Spleen (tissue), 7 donors: ENCODE data around the gene EYS.

ENCODE experiments used
- CTCF ChIP-seq, 11 experiments: fragments of 200-600 bp in 7 of 11; fragments of 450-650 bp in 4 of 11; sonication (generic) in 4 of 11; IDR thresholded peaks in 8 of 11; conservative IDR thresholded peaks in 3 of 11; 1 replicate in 7 of 11; 2 replicates in 4 of 11; pipeline versions ENCODE4 v1.4.0 to v1.8.0; 2016 to 2021; ENCODE audit warnings: antibody characterized with exemption in 11 of 11, inconsistent platforms in 4 of 11, mild to moderate bottlenecking in 1 of 11
- POLR2A ChIP-seq, 3 donors: fragments of 450-650 bp; IDR thresholded peaks; one replicate each; pipeline ENCODE4 v1.5.1; 2017; ENCODE audit warnings: antibody characterized with exemption in 3 of 3, mild to moderate bottlenecking in 1 of 3
- POLR2AphosphoS5 ChIP-seq, 3 donors: sonication (generic); formaldehyde crosslinking; IDR thresholded peaks; one replicate each; pipeline ENCODE4 v1.5.1; 2017; ENCODE audit warnings: antibody characterized with exemption in 3 of 3
- donor health status: DM: no; HTN: no; CAD: no; lungs with moderate emphysema.
- donor health status: DM: no; HTN: no; CAD: no.
- donor health status: DM: no; HTN: no; CAD: no.

DNA sequence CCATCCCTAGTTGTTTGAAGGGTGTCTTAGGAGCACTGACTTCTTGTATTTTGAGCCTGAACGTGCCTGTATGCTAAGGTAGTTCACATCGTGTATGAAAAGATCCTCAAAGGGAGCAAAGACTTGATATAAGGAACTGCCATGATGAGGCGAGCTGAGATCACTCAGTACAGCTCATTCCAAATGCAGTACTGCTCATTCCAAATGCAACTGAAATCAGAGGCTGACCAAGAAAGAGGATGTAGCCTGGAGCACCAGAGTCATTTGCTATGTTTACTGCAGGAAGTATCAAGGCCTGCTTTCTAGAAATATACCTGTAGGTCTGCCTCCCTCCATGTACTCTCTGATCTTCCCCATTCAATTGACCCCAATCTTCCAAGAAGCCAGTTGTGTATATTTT, 832.2 kb downstream of the EYS start:
- TF ChIP-seq CTCF (IDR thresholded peaks at IDR 0.05 in 8 of 11, conservative IDR thresholded peaks at IDR 0.05 in 3 of 11) (no peak), POLR2A (IDR thresholded peaks at IDR 0.05) (no peak), POLR2AphosphoS5 (IDR thresholded peaks at IDR 0.05) (no peak)
